SU-DHL-6 (cell line): ENCODE measurements around the gene PDSS1.

Source experiments
- EZH2phosphoT487 ChIP-seq: fragments of 200-600 bp; sonication (generic), shearing (Covaris generic); conservative IDR thresholded peaks from 2 replicates; pipeline ENCODE4 v1.6.1; 2018; ENCODE audit warnings: mild to moderate bottlenecking, antibody characterized with exemption, low read length, moderate library complexity, mixed read lengths
- TF ChIP-seq, protein P1 (sequence below): fragments of 200-600 bp; sonication (generic); IDR thresholded peaks from one replicate; pipeline ENCODE4 v1.5.1; 2017; ENCODE audit warnings: antibody characterized with exemption, mild to moderate bottlenecking, low read length, moderate library complexity; ENCODE audit not compliant: insufficient read depth, poor library complexity, severe bottlenecking

DNA sequence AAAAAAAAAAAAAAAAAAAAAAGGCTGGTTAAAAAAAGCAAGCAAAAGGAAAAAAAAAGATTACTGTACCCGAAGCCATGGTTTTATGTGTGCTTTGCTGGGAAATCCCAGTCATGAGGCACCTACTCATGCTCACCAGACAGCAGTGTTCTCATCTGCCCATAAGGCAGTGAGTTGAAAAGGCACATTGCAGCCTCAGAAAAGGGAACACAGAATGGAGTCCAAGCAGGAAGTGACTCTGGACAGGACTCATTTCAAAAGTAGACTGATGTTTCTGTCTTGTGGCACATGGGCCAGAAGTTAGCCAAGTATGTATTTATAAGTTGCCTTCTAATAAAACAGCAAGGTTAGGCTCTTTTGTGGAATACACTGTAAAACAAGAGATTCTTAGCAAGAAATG, 40.2 kb downstream of the PDSS1 start:
- TF ChIP-seq, protein P1, sequence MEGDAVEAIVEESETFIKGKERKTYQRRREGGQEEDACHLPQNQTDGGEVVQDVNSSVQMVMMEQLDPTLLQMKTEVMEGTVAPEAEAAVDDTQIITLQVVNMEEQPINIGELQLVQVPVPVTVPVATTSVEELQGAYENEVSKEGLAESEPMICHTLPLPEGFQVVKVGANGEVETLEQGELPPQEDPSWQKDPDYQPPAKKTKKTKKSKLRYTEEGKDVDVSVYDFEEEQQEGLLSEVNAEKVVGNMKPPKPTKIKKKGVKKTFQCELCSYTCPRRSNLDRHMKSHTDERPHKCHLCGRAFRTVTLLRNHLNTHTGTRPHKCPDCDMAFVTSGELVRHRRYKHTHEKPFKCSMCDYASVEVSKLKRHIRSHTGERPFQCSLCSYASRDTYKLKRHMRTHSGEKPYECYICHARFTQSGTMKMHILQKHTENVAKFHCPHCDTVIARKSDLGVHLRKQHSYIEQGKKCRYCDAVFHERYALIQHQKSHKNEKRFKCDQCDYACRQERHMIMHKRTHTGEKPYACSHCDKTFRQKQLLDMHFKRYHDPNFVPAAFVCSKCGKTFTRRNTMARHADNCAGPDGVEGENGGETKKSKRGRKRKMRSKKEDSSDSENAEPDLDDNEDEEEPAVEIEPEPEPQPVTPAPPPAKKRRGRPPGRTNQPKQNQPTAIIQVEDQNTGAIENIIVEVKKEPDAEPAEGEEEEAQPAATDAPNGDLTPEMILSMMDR, result no peak
- no peak for TF ChIP-seq EZH2phosphoT487
